SK-N-SH treated with all-trans-retinoic acid at 6 μM for 48 hours (cell line): ENCODE results near the gene LIMD2.

Source experiments
- ATAC-seq: fragments of 200-7000 bp; cut with Tn5 transposase; 3 replicates; pipeline ENCODE4 v1.9.1; 2020; ENCODE audit warnings: mild to moderate bottlenecking, moderate library complexity
- BACH2 ChIP-seq: fragments of 250-450 bp; sonication (Bioruptor Pico); IDR thresholded peaks from 2 replicates; pipeline ENCODE4 v1.9.0; 2021; ENCODE audit warnings: mild to moderate bottlenecking, borderline replicate concordance
- CSDC2 ChIP-seq: fragments of 250-450 bp; sonication (Bioruptor Pico); IDR thresholded peaks from 2 replicates; pipeline ENCODE4 v1.5.0; 2020; ENCODE audit warnings: mild to moderate bottlenecking, moderate library complexity
- ESRRG ChIP-seq: fragments of 250-450 bp; sonication (Bioruptor Pico); IDR thresholded peaks from 2 replicates; pipeline ENCODE4 v1.6.1; 2021; ENCODE audit warnings: mild to moderate bottlenecking
- ISL1 ChIP-seq: fragments of 250-450 bp; sonication (Bioruptor Pico); IDR thresholded peaks from 2 replicates; pipeline ENCODE4 v2.1.2; 2022; ENCODE audit warnings: mild to moderate bottlenecking, moderate library complexity
- OSR1 ChIP-seq: fragments of 250-450 bp; sonication (Bioruptor Pico); IDR thresholded peaks from 2 replicates; pipeline ENCODE4 v1.8.0; 2022; ENCODE audit warnings: moderate library complexity, mild to moderate bottlenecking, inconsistent platforms
- PPARA ChIP-seq: fragments of 250-450 bp; sonication (Bioruptor Pico); IDR thresholded peaks from 2 replicates; pipeline ENCODE4 v1.5.0; 2020; ENCODE audit warnings: mild to moderate bottlenecking, borderline replicate concordance
- RARB ChIP-seq: fragments of 250-450 bp; sonication (Bioruptor Pico); IDR thresholded peaks from 2 replicates; pipeline ENCODE4 v1.8.0; 2021; ENCODE audit warnings: mild to moderate bottlenecking, moderate library complexity
- SNAI2 ChIP-seq: fragments of 250-450 bp; sonication (Bioruptor Pico); IDR thresholded peaks from 2 replicates; pipeline ENCODE4 v1.5.0; 2020; ENCODE audit warnings: mild to moderate bottlenecking, moderate library complexity
- TCF4 ChIP-seq: fragments of 250-450 bp; sonication (Bioruptor Pico); IDR thresholded peaks from 2 replicates; pipeline ENCODE4 v1.8.0; 2021; ENCODE audit warnings: mild to moderate bottlenecking, moderate library complexity, borderline replicate concordance
- TOX ChIP-seq: fragments of 250-450 bp; sonication (Bioruptor Pico); IDR thresholded peaks from 2 replicates; pipeline ENCODE4 v1.8.0; 2021; ENCODE audit warnings: mild to moderate bottlenecking, moderate library complexity, borderline replicate concordance
- ZC3H10 ChIP-seq: fragments of 250-450 bp; sonication (Bioruptor Pico); IDR thresholded peaks from 2 replicates; pipeline ENCODE4 v1.5.1; 2021; ENCODE audit warnings: mild to moderate bottlenecking, moderate library complexity
- ZFP30 ChIP-seq: fragments of 450-650 bp; formaldehyde crosslinking; IDR thresholded peaks from 2 replicates; pipeline ENCODE4 v1.5.0; 2022; ENCODE audit warnings: mild to moderate bottlenecking, moderate library complexity
- ZNF565 ChIP-seq: fragments of 450-650 bp; formaldehyde crosslinking; conservative IDR thresholded peaks from 2 replicates; pipeline ENCODE4 v1.5.0; 2020; ENCODE audit warnings: low read depth, mild to moderate bottlenecking, moderate library complexity
- ZNF8 ChIP-seq: fragments of 450-650 bp; formaldehyde crosslinking; IDR thresholded peaks from 2 replicates; pipeline ENCODE4 v1.5.0; 2020; ENCODE audit warnings: mild to moderate bottlenecking, moderate library complexity
- TF ChIP-seq, protein P1 (sequence below): fragments of 250-450 bp; sonication (Bioruptor Pico); IDR thresholded peaks from 2 replicates; pipeline ENCODE4 v1.5.1; 2020; ENCODE audit warnings: low read depth, mild to moderate bottlenecking, moderate library complexity
- TF ChIP-seq, protein P2 (sequence below): fragments of 250-450 bp; sonication (Bioruptor Pico); IDR thresholded peaks from 2 replicates; pipeline ENCODE4 v1.5.1; 2021; ENCODE audit warnings: mild to moderate bottlenecking, moderate library complexity
- TF ChIP-seq, protein P3 (sequence below): fragments of 250-450 bp; sonication (Bioruptor Pico); IDR thresholded peaks from 2 replicates; pipeline ENCODE4 v1.5.0; 2020; ENCODE audit warnings: mild to moderate bottlenecking, moderate library complexity
- TF ChIP-seq, protein P4 (sequence below): fragments of 250-450 bp; sonication (Bioruptor Pico); IDR thresholded peaks from 2 replicates; pipeline ENCODE4 v1.8.0; 2021; ENCODE audit warnings: low read depth, mild to moderate bottlenecking, moderate library complexity, borderline replicate concordance
- TF ChIP-seq, protein P5 (sequence below): fragments of 250-450 bp; sonication (Bioruptor Pico); IDR thresholded peaks from 2 replicates; pipeline ENCODE4 v1.8.0; 2020; ENCODE audit warnings: mild to moderate bottlenecking, moderate library complexity, borderline replicate concordance

LIMD2 gene

DNA sequence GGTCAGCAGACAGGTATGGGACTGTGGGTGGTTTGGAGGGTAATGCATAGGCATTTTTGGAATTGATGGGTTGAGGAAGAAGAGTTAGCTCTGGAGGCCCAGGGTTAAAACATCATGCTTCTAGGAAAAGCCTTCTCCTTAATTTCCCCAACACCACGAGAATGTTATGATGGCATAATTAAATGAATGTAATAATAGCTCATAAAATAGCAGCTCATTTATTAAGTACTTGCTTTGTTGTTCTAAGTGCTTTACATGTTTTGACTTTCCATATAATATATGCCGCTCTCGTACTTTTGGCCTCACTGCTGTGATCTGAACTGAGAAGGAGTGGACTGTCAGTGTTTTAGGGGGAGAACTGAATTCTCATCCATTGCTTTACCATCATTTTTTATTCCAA is 14.3 kb downstream of the LIMD2 start:
- no peak for TF ChIP-seq TCF4
- no peak for TF ChIP-seq ZFP30 (CRISPR knock-in tag)
- TF ChIP-seq ZNF8 (CRISPR knock-in tag), result no peak
- TF ChIP-seq, protein P1, sequence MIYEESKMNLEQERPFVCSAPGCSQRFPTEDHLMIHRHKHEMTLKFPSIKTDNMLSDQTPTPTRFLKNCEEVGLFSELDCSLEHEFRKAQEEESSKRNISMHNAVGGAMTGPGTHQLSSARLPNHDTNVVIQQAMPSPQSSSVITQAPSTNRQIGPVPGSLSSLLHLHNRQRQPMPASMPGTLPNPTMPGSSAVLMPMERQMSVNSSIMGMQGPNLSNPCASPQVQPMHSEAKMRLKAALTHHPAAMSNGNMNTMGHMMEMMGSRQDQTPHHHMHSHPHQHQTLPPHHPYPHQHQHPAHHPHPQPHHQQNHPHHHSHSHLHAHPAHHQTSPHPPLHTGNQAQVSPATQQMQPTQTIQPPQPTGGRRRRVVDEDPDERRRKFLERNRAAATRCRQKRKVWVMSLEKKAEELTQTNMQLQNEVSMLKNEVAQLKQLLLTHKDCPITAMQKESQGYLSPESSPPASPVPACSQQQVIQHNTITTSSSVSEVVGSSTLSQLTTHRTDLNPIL (CRISPR knock-in tag), result no peak
- TF ChIP-seq, protein P2, sequence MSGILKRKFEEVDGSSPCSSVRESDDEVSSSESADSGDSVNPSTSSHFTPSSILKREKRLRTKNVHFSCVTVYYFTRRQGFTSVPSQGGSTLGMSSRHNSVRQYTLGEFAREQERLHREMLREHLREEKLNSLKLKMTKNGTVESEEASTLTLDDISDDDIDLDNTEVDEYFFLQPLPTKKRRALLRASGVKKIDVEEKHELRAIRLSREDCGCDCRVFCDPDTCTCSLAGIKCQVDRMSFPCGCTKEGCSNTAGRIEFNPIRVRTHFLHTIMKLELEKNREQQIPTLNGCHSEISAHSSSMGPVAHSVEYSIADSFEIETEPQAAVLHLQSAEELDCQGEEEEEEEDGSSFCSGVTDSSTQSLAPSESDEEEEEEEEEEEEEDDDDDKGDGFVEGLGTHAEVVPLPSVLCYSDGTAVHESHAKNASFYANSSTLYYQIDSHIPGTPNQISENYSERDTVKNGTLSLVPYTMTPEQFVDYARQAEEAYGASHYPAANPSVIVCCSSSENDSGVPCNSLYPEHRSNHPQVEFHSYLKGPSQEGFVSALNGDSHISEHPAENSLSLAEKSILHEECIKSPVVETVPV (CRISPR knock-in tag), result no peak
- TF ChIP-seq, protein P3, sequence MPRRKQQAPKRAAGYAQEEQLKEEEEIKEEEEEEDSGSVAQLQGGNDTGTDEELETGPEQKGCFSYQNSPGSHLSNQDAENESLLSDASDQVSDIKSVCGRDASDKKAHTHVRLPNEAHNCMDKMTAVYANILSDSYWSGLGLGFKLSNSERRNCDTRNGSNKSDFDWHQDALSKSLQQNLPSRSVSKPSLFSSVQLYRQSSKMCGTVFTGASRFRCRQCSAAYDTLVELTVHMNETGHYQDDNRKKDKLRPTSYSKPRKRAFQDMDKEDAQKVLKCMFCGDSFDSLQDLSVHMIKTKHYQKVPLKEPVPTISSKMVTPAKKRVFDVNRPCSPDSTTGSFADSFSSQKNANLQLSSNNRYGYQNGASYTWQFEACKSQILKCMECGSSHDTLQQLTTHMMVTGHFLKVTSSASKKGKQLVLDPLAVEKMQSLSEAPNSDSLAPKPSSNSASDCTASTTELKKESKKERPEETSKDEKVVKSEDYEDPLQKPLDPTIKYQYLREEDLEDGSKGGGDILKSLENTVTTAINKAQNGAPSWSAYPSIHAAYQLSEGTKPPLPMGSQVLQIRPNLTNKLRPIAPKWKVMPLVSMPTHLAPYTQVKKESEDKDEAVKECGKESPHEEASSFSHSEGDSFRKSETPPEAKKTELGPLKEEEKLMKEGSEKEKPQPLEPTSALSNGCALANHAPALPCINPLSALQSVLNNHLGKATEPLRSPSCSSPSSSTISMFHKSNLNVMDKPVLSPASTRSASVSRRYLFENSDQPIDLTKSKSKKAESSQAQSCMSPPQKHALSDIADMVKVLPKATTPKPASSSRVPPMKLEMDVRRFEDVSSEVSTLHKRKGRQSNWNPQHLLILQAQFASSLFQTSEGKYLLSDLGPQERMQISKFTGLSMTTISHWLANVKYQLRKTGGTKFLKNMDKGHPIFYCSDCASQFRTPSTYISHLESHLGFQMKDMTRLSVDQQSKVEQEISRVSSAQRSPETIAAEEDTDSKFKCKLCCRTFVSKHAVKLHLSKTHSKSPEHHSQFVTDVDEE, result no peak
- no peak for TF ChIP-seq ZNF565 (CRISPR knock-in tag)
- no peak for TF ChIP-seq PPARA (CRISPR knock-in tag)
- TF ChIP-seq, protein P4, sequence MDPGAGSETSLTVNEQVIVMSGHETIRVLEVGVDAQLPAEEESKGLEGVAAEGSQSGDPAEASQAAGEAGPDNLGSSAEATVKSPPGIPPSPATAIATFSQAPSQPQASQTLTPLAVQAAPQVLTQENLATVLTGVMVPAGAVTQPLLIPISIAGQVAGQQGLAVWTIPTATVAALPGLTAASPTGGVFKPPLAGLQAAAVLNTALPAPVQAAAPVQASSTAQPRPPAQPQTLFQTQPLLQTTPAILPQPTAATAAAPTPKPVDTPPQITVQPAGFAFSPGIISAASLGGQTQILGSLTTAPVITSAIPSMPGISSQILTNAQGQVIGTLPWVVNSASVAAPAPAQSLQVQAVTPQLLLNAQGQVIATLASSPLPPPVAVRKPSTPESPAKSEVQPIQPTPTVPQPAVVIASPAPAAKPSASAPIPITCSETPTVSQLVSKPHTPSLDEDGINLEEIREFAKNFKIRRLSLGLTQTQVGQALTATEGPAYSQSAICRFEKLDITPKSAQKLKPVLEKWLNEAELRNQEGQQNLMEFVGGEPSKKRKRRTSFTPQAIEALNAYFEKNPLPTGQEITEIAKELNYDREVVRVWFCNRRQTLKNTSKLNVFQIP, result no peak
- TF ChIP-seq RARB, result no peak
- no peak for TF ChIP-seq ESRRG (CRISPR knock-in tag)
- TF ChIP-seq SNAI2 (CRISPR knock-in tag), result no peak
- no peak for TF ChIP-seq ZC3H10 (CRISPR knock-in tag)
- TF ChIP-seq TOX (CRISPR knock-in tag), result no peak
- no peak for ATAC-seq

DNA sequence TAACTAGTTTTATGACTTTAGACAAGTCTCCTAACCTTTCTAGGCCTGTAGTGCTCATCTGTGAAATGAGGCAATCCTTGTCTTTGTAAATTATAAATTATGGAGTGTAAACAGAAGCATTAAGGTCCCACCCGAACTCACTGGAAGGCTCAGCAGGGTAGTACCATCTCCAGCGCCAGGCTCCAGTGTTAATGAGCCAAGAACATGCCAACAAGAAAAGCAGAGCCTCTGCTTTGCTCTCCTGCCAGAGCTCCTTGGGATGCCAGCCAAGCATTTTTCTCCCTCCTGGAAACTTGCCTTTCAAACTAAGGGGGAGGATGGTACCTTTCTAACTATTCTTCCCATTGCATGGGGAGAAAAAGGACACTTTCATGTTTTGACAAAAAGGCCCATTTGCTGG is 14.9 kb downstream of the LIMD2 start:
- TF ChIP-seq ZNF8 (CRISPR knock-in tag), result no peak
- no peak for TF ChIP-seq TOX (CRISPR knock-in tag)
- TF ChIP-seq, protein P5, sequence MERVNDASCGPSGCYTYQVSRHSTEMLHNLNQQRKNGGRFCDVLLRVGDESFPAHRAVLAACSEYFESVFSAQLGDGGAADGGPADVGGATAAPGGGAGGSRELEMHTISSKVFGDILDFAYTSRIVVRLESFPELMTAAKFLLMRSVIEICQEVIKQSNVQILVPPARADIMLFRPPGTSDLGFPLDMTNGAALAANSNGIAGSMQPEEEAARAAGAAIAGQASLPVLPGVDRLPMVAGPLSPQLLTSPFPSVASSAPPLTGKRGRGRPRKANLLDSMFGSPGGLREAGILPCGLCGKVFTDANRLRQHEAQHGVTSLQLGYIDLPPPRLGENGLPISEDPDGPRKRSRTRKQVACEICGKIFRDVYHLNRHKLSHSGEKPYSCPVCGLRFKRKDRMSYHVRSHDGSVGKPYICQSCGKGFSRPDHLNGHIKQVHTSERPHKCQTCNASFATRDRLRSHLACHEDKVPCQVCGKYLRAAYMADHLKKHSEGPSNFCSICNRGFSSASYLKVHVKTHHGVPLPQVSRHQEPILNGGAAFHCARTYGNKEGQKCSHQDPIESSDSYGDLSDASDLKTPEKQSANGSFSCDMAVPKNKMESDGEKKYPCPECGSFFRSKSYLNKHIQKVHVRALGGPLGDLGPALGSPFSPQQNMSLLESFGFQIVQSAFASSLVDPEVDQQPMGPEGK (CRISPR knock-in tag), result no peak
- no peak for TF ChIP-seq ISL1 (CRISPR knock-in tag)
- TF ChIP-seq, protein P1 (CRISPR knock-in tag), result no peak
- no peak for TF ChIP-seq CSDC2
- no peak for TF ChIP-seq OSR1 (CRISPR knock-in tag)
- ATAC-seq, result peak; percentile 79

DNA sequence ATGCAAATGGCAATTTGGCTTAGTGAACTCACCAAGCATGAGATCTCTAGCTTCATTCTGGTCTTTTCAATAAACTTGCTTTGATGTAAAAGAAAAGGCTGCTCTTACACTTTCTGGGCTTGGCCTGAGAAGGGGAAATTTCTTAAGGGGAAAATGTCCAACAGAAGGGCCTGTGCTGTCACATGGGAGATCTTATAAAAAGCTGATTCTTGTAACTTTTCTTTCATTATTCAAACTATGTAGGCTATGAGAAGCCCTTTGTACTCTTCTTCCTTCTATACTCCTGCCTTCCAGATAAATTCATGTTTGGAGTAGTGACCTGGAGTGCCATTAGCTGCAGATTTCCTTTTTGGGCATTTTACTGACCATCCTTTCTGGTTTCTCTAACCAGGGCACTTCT is 16.9 kb downstream of the LIMD2 start:
- TF ChIP-seq ESRRG (CRISPR knock-in tag) (no peak), ZFP30 (CRISPR knock-in tag) (no peak), BACH2 (CRISPR knock-in tag) (no peak), OSR1 (CRISPR knock-in tag) (no peak), ZNF8 (CRISPR knock-in tag) (no peak), CSDC2 (no peak)
- TF ChIP-seq, protein P5 (CRISPR knock-in tag), result no peak
- ATAC-seq, result no peak
